Activated CD8-positive, alpha-beta memory T cell treated with anti-CD3 and anti-CD28 coated beads for 48 hours (primary cell): ENCODE data around the gene MBD3L1.

Experiments
- DNase-seq, 3 experiments: peaks; one replicate each; pipeline ENCODE4 v3.0.0-alpha.2; 2020; ENCODE audit warnings: low read depth in 2 of 3, low spot score in 2 of 3

The MBD3L1 gene

GRCh38 chr19:8880868-8881488 lies 48.8 kb downstream of the MBD3L1 start:
- DNase-seq: no peak

DNA sequence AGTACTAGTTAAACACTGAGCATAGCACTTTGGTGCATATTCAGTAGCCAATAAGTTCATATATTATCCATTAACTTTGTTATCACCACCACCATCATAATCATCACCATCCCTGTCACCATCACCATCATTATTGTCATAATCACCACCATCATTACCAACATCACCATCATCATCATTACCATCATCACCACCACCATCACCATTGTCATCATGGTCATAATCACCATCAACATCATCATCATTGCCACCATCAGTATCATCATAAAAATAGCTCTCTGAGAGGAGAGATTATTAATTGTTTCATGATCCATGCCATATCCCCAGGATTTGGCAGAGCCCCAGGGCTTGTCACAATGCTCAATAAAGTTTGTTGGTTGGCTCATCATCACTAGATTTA lies 49.3 kb downstream of the MBD3L1 start:
- DNase-seq: no peak

GRCh38 chr19:8884416-8884815 lies 52.2 kb downstream of the MBD3L1 start:
- no peak for DNase-seq

DNA sequence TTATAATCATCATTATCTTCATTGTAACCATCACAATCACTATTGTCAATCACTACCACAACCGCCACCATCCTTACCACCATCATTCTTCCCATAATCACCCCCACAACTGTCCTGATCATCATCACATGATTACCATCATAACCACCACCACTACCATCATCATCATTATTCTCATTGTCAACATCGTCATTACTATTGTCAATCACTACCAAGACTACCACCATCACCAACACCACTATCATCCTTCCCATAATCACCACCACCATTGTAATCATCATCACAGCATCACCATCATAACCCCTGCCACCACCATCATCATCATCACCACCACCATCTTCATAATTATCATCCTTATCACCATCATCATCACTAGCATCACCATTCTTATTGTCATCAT lies 55.2 kb downstream of the MBD3L1 start:
- DNase-seq: no peak

DNA sequence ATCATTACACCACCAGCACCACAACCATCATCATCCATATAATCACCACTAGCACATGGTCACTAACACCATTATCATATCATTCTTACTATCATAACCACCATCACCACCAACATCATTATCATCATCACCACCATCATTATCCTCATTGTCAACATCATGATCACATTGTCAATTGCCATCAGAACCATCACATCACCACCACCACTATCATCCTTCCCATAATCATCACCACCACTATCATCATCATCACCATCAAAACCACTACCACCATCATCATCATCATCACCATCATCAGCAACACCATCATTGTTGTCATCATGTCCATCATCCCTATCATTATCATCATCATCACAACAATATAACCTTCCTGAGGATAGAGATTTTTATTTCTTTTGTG lies 58.1 kb downstream of the MBD3L1 start:
- no peak for DNase-seq
